Hepatocyte (in vitro differentiated cells): ENCODE measurements around the gene ARSI. TPM values are rescaled to one million over a fixed set of nuclear protein-coding genes. Genes with fewer than 3 reads are reported as not detected.

Source experiments
- DNase-seq: peaks from one replicate; pipeline ENCODE4 v3.0.0-alpha.2; 2016; ENCODE audit warnings: low spot score
- H2AFZ ChIP-seq: fragments of 200-600 bp; sonication (generic); 2 replicates; pipeline ENCODE4 v1.6.0; 2016; ENCODE audit warnings: antibody characterized with exemption, mild to moderate bottlenecking
- H3K27ac ChIP-seq: fragments of 200-600 bp; sonication (generic); 2 replicates; pipeline ENCODE4 v1.5.1; 2016; ENCODE audit warnings: mild to moderate bottlenecking
- H3K27me3 ChIP-seq: fragments of 200-600 bp; sonication (generic); 2 replicates; pipeline ENCODE4 v1.6.1; 2016
- H3K36me3 ChIP-seq: fragments of 200-600 bp; sonication (generic); replicated peaks from 2 replicates; pipeline ENCODE4 v1.5.1; 2016; ENCODE audit warnings: low read depth; ENCODE audit not compliant: insufficient read depth
- H3K4me1 ChIP-seq: fragments of 200-600 bp; sonication (generic); 2 replicates; pipeline ENCODE4 v1.5.1; 2016; ENCODE audit warnings: mild to moderate bottlenecking, moderate library complexity; ENCODE audit not compliant: insufficient read depth
- H3K4me2 ChIP-seq: fragments of 200-600 bp; sonication (generic); 2 replicates; pipeline ENCODE4 v1.6.0; 2016
- H3K4me3 ChIP-seq: fragments of 200-600 bp; sonication (generic); 2 replicates; pipeline ENCODE4 v1.5.1; 2016; ENCODE audit warnings: mild to moderate bottlenecking
- H3K79me2 ChIP-seq: fragments of 200-600 bp; sonication (generic); 2 replicates; pipeline ENCODE4 v1.6.0; 2017; ENCODE audit warnings: mild to moderate bottlenecking
- H3K9me2 ChIP-seq: fragments of 200-600 bp; sonication (generic); replicated peaks from 2 replicates; pipeline ENCODE4 v1.6.0; 2017; ENCODE audit warnings: mild to moderate bottlenecking; ENCODE audit not compliant: insufficient read depth
- H3K9me3 ChIP-seq: fragments of 200-600 bp; sonication (generic); 2 replicates; pipeline ENCODE4 v1.5.1; 2016; ENCODE audit warnings: low read depth, mild to moderate bottlenecking
- H4K20me1 ChIP-seq: fragments of 200-600 bp; sonication (generic); 2 replicates; pipeline ENCODE4 v1.6.0; 2016; ENCODE audit warnings: mild to moderate bottlenecking; ENCODE audit not compliant: insufficient read depth, poor library complexity, severe bottlenecking
- EZH2 ChIP-seq: fragments of 200-600 bp; sonication (generic); IDR thresholded peaks from 2 replicates; pipeline ENCODE4 v1.6.1; 2016; ENCODE audit warnings: antibody characterized with exemption, mild to moderate bottlenecking, borderline replicate concordance
- EZH2phosphoT487 ChIP-seq: fragments of 200-600 bp; sonication (generic); IDR thresholded peaks from one replicate; pipeline ENCODE4 v1.6.1; 2018; ENCODE audit warnings: antibody characterized with exemption, mild to moderate bottlenecking, low read depth, moderate library complexity; ENCODE audit not compliant: unreplicated experiment, severe bottlenecking
- WGBS: methylation state at CpG from one replicate; pipeline ENCODE4 v1.1.6; 2016; ENCODE audit warnings: low lambda C conversion rate; ENCODE audit errors: missing lambda C conversion rate; 5-methylcytosine and 5-hydroxymethylcytosine counted together
- polyA plus RNA-seq: library from polyadenylated mRNA; unstranded; fragments of >200 nt; fragmentation: Nextera tagmentation; extraction: Ambion mirVana; gene quantifications from 2 replicates; pipeline ENCODE4 v1.2.1, GENCODE V29; 2016
- total RNA-seq: library from RNA; depleted of rRNA; stranded (reverse); fragments of >200 nt; gene quantifications from 2 replicates; pipeline ENCODE4 v1.2.3, GENCODE V29; 2014
- TF ChIP-seq, protein P1 (sequence below): fragments of 200-600 bp; sonication (generic); IDR thresholded peaks from 2 replicates; pipeline ENCODE4 v1.5.1; 2016; ENCODE audit warnings: antibody characterized with exemption, mild to moderate bottlenecking; ENCODE audit not compliant: poor library complexity

The ARSI gene
- total and polyA plus RNA-seq, 2 experiments from 2014 or later: 27.1 to 27.9 TPM

DNA sequence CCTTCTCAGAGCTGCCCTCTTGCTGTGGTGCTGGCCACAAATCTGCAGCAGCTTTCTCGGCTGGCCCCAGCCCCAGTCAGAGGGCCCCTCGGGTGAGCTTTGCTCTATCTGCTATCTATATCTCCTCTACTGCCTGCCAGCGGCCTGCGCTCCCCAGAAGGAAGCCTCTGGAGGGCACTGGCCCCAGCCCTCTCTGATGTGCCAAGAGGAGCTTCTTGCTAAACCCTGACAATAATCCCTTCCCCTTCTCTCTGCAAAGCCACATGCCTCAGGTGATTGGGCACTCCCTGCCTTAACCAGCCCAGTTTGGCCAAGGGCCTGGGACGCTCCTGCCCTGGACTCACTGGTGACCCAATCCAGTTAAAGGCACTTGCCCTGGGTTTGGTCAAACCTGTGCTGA is 55.9 kb downstream of the ARSI start:
- Histone ChIP-seq H3K4me1 (peaks cover 18% of the 10 kb centered on the region), H4K20me1 (no peaks in the 10 kb centered on the region), H3K4me2 (no peak overlapping the region), H3K79me2 (no peaks in the 10 kb centered on the region), H3K36me3 (no peaks in the 10 kb centered on the region), H3K4me3 (no peak overlapping the region), H3K9me3 (no peaks in the 10 kb centered on the region), H3K9me2 (no peaks in the 10 kb centered on the region), H3K27me3 (no peaks in the 10 kb centered on the region), H2AFZ (no peak overlapping the region), H3K27ac (no peak overlapping the region)
- DNase-seq: no peak
- WGBS: 70% methylated on average over 5 of the region's 5 CpGs
- TF ChIP-seq EZH2 (no peak), EZH2phosphoT487 (no peak)
- TF ChIP-seq, protein P1, sequence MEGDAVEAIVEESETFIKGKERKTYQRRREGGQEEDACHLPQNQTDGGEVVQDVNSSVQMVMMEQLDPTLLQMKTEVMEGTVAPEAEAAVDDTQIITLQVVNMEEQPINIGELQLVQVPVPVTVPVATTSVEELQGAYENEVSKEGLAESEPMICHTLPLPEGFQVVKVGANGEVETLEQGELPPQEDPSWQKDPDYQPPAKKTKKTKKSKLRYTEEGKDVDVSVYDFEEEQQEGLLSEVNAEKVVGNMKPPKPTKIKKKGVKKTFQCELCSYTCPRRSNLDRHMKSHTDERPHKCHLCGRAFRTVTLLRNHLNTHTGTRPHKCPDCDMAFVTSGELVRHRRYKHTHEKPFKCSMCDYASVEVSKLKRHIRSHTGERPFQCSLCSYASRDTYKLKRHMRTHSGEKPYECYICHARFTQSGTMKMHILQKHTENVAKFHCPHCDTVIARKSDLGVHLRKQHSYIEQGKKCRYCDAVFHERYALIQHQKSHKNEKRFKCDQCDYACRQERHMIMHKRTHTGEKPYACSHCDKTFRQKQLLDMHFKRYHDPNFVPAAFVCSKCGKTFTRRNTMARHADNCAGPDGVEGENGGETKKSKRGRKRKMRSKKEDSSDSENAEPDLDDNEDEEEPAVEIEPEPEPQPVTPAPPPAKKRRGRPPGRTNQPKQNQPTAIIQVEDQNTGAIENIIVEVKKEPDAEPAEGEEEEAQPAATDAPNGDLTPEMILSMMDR: no peak

DNA sequence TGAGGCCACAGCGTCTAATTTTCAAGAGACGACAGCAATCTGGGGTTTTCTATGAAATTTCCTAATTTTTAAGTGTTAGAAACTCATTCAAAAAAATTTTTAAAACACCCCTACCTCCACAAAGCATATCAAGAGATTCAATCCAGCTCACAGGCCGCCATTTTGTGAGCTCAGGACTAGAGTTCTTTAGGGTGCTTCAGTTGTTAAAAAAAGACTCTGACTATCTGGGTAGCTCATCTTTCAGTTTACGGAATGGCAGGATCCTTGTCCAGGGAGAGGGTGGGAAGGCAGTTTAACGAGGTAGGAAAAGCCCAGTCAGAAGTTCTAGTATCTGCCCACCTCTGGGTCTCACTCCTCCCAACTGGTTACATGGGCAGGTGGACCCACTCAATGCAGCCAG is 56.3 kb downstream of the ARSI start:
- Histone ChIP-seq H3K79me2 (no peaks in the 10 kb centered on the region), H4K20me1 (no peaks in the 10 kb centered on the region), H2AFZ (no peak overlapping the region), H3K9me3 (no peaks in the 10 kb centered on the region), H3K4me1 (peaks cover 18% of the 10 kb centered on the region), H3K9me2 (no peaks in the 10 kb centered on the region), H3K27ac (no peak overlapping the region), H3K4me2 (no peak overlapping the region), H3K27me3 (no peaks in the 10 kb centered on the region), H3K4me3 (no peak overlapping the region), H3K36me3 (no peaks in the 10 kb centered on the region)
- TF ChIP-seq EZH2: no peak
- TF ChIP-seq, protein P1: no peak
- WGBS: 84% methylated on average over 5 of the region's 5 CpGs
- DNase-seq: no peak

Other genes starting within 250 kb of the ARSI start
- 4.5 and 4.7 TPM in 2 replicates for gene CSF1R, start 216.4 kb downstream of the ARSI start, total RNA-seq
- 3.6 and 5.1 TPM in 2 replicates for gene CSF1R, start 216.4 kb downstream of the ARSI start, polyA plus RNA-seq
- gene PDGFRB, start 147.1 kb downstream of the ARSI start, total RNA-seq: 36.8 and 55.1 TPM in 2 replicates
- 55.2 and 62.9 TPM in 2 replicates for gene PDGFRB, start 147.1 kb downstream of the ARSI start, polyA plus RNA-seq
- 54.6 and 58.2 TPM in 2 replicates for gene CDX1, start 136.1 kb downstream of the ARSI start, total RNA-seq
- gene CDX1, start 136.1 kb downstream of the ARSI start, polyA plus RNA-seq: 43.3 and 46.9 TPM in 2 replicates
- gene SLC6A7, start 112.8 kb downstream of the ARSI start, total RNA-seq: 0.88 and 1.1 TPM in 2 replicates
- 0.39 and 0.99 TPM in 2 replicates for gene SLC6A7, start 112.8 kb downstream of the ARSI start, polyA plus RNA-seq
- 0.88 and 2.6 TPM in 2 replicates for gene CAMK2A, start 13.1 kb downstream of the ARSI start, total RNA-seq
- gene CAMK2A, start 13.1 kb downstream of the ARSI start, polyA plus RNA-seq: 1.0 and 1.2 TPM in 2 replicates
- gene TCOF1, start 54.8 kb upstream of the ARSI start, total RNA-seq: 19.9 and 21.2 TPM in 2 replicates
- gene TCOF1, start 54.8 kb upstream of the ARSI start, polyA plus RNA-seq: 22.5 and 24.0 TPM in 2 replicates
- gene CD74, start 110.0 kb upstream of the ARSI start, total RNA-seq: 51.1 and 57.2 TPM in 2 replicates
- 103 and 107 TPM in 2 replicates for gene CD74, start 110.0 kb upstream of the ARSI start, polyA plus RNA-seq
- 2,319 and 2,589 TPM in 2 replicates for gene RPS14, start 146.8 kb upstream of the ARSI start, total RNA-seq
- 1,067 and 1,087 TPM in 2 replicates for gene RPS14, start 146.8 kb upstream of the ARSI start, polyA plus RNA-seq
- 66.7 and 85.1 TPM in 2 replicates for gene NDST1, start 205.2 kb upstream of the ARSI start, total RNA-seq
- 30.2 and 42.5 TPM in 2 replicates for gene NDST1, start 205.2 kb upstream of the ARSI start, polyA plus RNA-seq